Mesodermal cell (in vitro differentiated cells): Measurements from ENCODE around the gene RGS6.

Source experiments
- H3K27ac ChIP-seq: 2 replicates; pipeline ENCODE4 v1.7.0; 2013; ENCODE audit warnings: mild to moderate bottlenecking, low read depth, low read length, moderate library complexity; ENCODE audit not compliant: severe bottlenecking
- H3K36me3 ChIP-seq: 2 replicates; pipeline ENCODE4 v1.7.1; 2013; ENCODE audit warnings: mild to moderate bottlenecking, low read length, moderate library complexity; ENCODE audit not compliant: control insufficient read depth, insufficient read depth
- H3K4me1 ChIP-seq: one replicate; pipeline ENCODE4 v1.7.1; 2013; ENCODE audit warnings: mild to moderate bottlenecking, low read length; ENCODE audit not compliant: insufficient read depth, control insufficient read depth, poor library complexity, severe bottlenecking
- H3K4me3 ChIP-seq: 2 replicates; pipeline ENCODE4 v1.7.0; 2013; ENCODE audit warnings: low read length, control low read depth, mild to moderate bottlenecking; ENCODE audit not compliant: insufficient read depth, poor library complexity, severe bottlenecking; ENCODE audit errors: extremely low read depth
- H3K9me3 ChIP-seq: 2 replicates; pipeline ENCODE4 v1.7.1; 2013; ENCODE audit warnings: mild to moderate bottlenecking, low read length, moderate library complexity; ENCODE audit not compliant: control insufficient read depth
- WGBS, 2 experiments: methylation state at CpG; one replicate each; pipeline ENCODE4 v1.1.5; 2013; ENCODE audit warnings: missing lambda C conversion rate in 2 of 2; ENCODE audit not compliant: insufficient coverage in 2 of 2; 5-methylcytosine and 5-hydroxymethylcytosine counted together

The RGS6 gene

GRCh38 chr14:72606879-72607278, 674.6 kb downstream of the RGS6 start:
- WGBS, 2 experiments = 75 to 80% methylated on average over 1 of the region's 1 CpG
- Histone ChIP-seq H3K4me1 (peaks cover 32% of the 10 kb centered on the region), H3K9me3 (no peaks in the 10 kb centered on the region), H3K27ac (no peak overlapping the region), H3K36me3 (no peaks in the 10 kb centered on the region), H3K4me3 (no peak overlapping the region)

DNA sequence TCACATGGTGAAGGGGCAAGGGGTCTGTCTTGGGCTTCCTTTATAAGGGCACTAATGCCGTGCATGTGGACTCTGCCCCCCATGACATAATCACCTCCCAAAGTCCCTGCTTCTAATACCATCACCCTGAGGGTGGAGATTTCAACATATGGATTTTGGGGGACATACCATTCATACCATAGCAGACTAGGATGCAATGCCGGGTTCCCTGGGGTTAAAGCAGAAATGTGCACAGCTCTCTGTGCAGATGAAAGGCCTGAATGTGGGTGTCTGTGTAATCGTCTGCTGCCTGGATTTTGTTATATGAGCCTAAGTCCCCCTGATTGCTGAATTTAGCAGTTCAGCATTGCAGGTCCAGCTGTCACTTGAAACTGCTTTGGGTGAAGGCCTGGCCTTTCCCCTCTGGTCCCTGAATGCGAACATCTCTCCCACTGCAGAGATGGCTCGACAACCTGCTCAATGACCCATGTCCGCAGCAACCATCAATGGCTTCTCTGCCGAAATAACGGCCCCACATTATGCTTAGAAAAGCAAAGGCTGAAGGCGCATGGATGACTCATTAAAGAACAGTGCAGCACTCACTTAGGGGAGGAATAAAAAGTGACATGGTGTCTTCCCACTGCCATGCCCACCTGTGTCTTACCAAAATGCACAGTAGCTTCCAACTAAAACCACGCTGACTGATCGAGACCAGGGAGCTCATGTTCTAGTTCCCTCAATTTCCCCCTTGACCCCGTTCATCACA, 675.3 kb downstream of the RGS6 start:
- H3K4me3 ChIP-seq = no peak overlapping the region
- peak overlapping the region; percentile 98 for H3K27ac ChIP-seq
- H3K9me3 ChIP-seq = no peaks in the 10 kb centered on the region
- 94% methylated on average over 10 of the region's 12 CpGs for whole genome bisulfite sequencing, 2 experiments
- peaks cover 35% of the 10 kb centered on the region for H3K4me1 ChIP-seq
- no peaks in the 10 kb centered on the region for H3K36me3 ChIP-seq

DNA sequence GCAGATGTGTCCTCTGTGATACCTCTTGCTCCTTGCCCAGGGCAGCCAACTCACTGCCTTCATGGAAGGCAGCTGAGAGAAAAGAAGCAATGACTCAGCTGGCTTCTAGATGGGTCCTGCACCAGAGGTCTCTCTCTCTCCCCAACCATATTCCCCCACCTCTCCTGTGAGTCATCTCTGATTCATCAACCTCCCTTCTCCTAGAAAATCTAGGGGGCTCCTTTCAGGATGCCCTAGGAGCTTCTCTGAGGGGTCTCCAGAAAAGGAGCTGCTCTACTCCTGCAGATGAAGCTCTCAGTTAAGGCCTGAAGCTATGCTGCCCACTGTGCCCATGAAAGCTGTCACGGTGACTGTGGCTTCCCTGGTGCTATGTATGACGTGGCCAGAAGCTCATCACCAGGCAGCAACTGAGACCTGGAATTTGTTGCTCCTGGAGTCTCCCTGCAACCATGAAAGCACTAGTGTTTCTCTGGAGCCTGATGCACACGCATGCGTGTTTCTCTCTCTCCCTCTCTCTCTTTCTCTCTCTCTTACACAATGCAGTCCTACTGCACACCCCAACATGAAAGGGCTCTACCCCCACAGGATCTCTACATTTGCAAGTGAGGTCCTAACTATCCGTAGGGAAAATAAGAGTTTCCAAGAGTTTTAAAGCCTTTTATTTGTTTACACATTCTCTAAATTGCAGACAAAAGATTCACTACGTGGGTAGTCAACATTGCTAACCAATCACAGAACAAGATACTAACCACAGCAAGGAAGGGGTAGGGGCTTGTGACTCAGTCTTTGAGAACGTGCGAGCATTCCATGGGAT, 676.4 kb downstream of the RGS6 start:
- Histone ChIP-seq H3K9me3 (no peaks in the 10 kb centered on the region), H3K4me3 (no peak overlapping the region), H3K36me3 (no peaks in the 10 kb centered on the region), H3K27ac (peak overlapping the region; percentile 98), H3K4me1 (peaks cover 35% of the 10 kb centered on the region)
- WGBS, 2 experiments = 77 to 81% methylated on average over 5 to 6 of the region's 8 CpGs

DNA sequence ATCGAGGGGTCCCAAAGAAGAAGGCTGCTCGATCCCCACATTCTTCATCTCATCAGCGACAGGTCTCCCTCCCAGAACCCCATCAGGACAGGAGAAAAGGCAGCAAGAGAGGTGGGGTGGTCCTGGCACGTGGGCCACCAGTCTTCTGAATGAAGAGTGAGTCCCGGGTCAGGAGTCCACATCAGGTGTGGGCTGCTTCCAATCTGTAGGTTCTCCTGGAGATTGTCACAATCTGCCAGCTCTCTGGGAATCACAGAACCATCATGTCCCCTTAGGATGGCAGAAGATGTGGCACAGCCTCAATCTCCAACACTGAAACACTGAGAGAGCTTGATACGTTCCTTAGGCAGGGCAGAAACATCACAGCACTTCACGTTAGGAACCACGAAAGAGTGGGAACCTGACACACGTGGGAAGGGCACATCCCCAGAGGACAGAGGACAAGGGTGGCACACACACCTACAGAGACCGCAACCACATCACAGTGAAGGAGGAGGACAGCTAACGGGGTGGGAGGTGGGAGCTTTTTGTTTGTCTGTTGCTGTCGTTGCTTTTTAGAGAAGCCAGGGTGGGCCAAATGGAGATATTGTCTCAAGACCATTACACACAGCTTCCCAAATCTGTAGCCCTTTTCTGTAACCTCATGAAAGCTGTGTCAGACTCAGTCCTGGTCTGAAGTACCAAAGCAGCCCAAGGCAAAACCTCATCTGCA, 677.1 kb downstream of the RGS6 start:
- Histone ChIP-seq H3K4me1 (peaks cover 42% of the 10 kb centered on the region), H3K36me3 (no peaks in the 10 kb centered on the region), H3K9me3 (no peaks in the 10 kb centered on the region), H3K27ac (peak overlapping the region; percentile 98), H3K4me3 (no peak overlapping the region)
- 76 to 89% methylated on average over 4 to 8 of the region's 12 CpGs for WGBS, 2 experiments

- Histone ChIP-seq H3K4me1 (peaks cover 49% of the 10 kb centered on the region), H3K9me3 (no peaks in the 10 kb centered on the region), H3K4me3 (no peak overlapping the region), H3K27ac (no peak overlapping the region), H3K36me3 (no peaks in the 10 kb centered on the region)
- WGBS, 2 experiments = 91 to 94% methylated on average over 11 to 12 of the region's 12 CpGs
These were observed 678.0 kb downstream of the RGS6 start for GRCh38 chr14:72610096-72610830.

- Histone ChIP-seq H3K27ac (no peak overlapping the region), H3K4me1 (peaks cover 55% of the 10 kb centered on the region), H3K4me3 (no peak overlapping the region), H3K9me3 (no peaks in the 10 kb centered on the region), H3K36me3 (no peaks in the 10 kb centered on the region)
- 89 to 92% methylated on average over 2 of the region's 2 CpGs for WGBS, 2 experiments
These were observed 678.6 kb downstream of the RGS6 start for GRCh38 chr14:72610831-72611200.

DNA sequence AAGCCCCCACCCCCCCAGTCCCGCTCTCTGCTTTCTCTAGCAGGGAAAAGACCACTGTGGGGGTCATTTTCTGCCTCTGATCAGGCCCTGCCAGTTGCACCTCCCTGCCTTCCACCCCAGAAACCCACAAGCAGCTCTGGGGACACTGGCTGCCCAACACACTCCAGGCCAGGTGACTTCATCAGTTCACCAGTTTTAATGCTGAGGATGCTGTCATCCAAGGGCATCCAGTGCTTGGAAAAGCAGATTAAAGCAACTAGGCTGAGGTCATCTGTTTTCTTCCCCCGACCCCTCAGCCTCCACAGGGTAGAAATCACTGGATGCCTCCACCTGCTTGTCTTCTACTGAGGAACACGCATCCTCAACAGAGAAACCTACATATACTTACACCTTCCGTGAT, 679.3 kb downstream of the RGS6 start:
- 92 to 100% methylated on average over 3 of the region's 4 CpGs for WGBS, 2 experiments
- H3K4me1 ChIP-seq = peaks cover 62% of the 10 kb centered on the region
- H3K9me3 ChIP-seq = no peaks in the 10 kb centered on the region
- H3K4me3 ChIP-seq = no peak overlapping the region
- no peak overlapping the region for H3K27ac ChIP-seq
- no peaks in the 10 kb centered on the region for H3K36me3 ChIP-seq

DNA sequence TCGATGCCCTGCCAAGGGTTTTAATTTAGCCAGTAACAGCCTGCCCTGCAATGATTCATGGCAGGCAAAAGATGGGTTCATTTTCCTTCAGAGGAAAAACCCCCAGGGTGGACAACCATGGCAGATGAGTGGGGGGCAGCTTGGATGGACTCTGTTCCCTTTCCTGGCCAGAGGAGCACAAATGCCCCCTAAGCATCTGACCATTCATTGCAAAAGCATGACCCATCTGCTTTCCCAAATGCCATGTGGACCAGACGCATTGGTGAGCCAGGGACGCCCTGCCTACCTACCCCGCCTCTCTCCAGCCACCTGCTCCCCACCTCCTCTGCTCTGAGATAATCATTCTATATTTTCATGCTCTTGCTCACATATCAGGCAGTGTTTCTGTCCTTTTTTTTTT, 679.8 kb downstream of the RGS6 start:
- H3K36me3 ChIP-seq = no peaks in the 10 kb centered on the region
- H3K9me3 ChIP-seq = no peaks in the 10 kb centered on the region
- no peak overlapping the region for H3K27ac ChIP-seq
- H3K4me3 ChIP-seq = no peak overlapping the region
- H3K4me1 ChIP-seq = peaks cover 67% of the 10 kb centered on the region
- WGBS, 2 experiments = 95 to 97% methylated on average over 4 of the region's 4 CpGs

DNA sequence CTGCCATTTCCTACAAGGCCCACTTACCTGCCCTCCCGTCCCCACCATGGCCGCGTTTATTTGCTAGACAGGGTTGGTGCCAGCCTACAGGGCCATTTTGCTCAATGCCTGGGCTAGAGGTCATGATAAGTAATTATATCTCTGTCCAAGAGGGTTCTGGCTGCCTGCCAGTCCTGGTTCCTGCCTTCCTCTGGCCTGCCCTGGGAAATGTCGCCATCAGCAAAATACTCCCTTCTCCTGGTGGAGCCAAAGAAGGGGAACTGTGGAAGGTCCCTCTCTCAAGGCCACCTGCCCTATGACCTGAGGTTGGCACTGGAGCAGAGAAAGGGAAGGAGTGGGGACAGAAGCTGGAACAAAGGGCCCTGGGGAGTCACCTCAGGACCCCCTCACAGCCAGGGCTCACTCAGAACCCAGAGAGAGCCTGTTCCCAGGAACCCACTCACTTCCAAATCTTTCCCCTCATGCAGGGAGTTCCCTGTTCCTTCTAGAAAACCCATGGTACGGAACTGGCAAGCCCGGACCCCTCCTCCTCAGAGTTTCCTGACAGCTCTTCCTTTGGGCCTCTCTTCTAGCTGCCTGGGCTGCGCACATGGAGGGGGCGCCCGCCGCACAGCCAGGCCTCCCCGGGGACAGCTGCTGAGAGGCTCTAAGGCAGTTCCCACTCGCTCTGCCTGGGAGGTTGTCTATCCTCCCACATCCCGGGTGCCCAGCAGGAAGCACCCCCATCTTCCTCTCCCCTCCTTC, 681.2 kb downstream of the RGS6 start:
- WGBS, 2 experiments = 81 to 83% methylated on average over 10 of the region's 13 CpGs
- H3K4me1 ChIP-seq = peaks cover 68% of the 10 kb centered on the region
- H3K9me3 ChIP-seq = no peaks in the 10 kb centered on the region
- no peak overlapping the region for H3K4me3 ChIP-seq
- H3K36me3 ChIP-seq = no peaks in the 10 kb centered on the region
- H3K27ac ChIP-seq = no peak overlapping the region

DNA sequence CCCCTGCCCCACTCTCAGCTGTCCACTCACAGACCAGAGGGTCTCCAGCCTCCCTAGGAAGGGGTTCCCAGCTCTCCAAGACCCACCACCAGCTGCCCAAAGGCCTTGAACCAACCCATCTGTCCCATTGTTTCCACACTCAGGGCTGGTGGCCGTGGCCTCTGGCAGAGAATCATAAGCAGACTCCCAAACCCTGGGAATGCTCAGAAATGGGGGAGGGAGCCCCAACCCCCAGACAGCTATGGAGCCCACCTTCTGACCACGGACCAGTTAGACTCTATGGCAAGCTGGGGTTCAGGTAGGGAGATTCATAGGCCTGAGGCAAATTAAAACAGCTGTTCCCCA, 681.7 kb downstream of the RGS6 start:
- no peak overlapping the region for H3K4me3 ChIP-seq
- H3K27ac ChIP-seq = no peak overlapping the region
- H3K36me3 ChIP-seq = no peaks in the 10 kb centered on the region
- 83% methylated on average over 1 of the region's 2 CpGs; no CpG with 5 or more reads in 1 of the 2 experiments for WGBS, 2 experiments
- no peaks in the 10 kb centered on the region for H3K9me3 ChIP-seq
- peaks cover 69% of the 10 kb centered on the region for H3K4me1 ChIP-seq
